Neural cell (in vitro differentiated cells): Measurements from ENCODE around the gene ZNRD2.

Experiments used
- CTCF ChIP-seq: fragments of 450-650 bp; IDR thresholded peaks from 2 replicates; pipeline ENCODE4 v1.5.1; 2014; ENCODE audit warnings: antibody characterized with exemption, mild to moderate bottlenecking, moderate library complexity; ENCODE audit not compliant: poor library complexity, severe bottlenecking
- EP300 ChIP-seq: fragments of 450-650 bp; conservative IDR thresholded peaks from 2 replicates; pipeline ENCODE4 v1.6.1; 2014; ENCODE audit warnings: antibody characterized with exemption, mild to moderate bottlenecking, moderate library complexity; ENCODE audit not compliant: poor library complexity, severe bottlenecking
- EZH2 ChIP-seq: fragments of 200-600, 300-800 bp; shearing (Covaris generic), sonication (generic); IDR thresholded peaks from 2 replicates; pipeline ENCODE4 v1.6.1; 2014; ENCODE audit warnings: antibody characterized with exemption, low read length, borderline replicate concordance, mild to moderate bottlenecking; ENCODE audit not compliant: insufficient read depth, poor library complexity, severe bottlenecking
- RAD21 ChIP-seq: fragments of 450-650 bp; conservative IDR thresholded peaks from 2 replicates; pipeline ENCODE4 v1.6.1; 2014; ENCODE audit warnings: antibody characterized with exemption, mild to moderate bottlenecking, moderate library complexity
- REST ChIP-seq: IDR thresholded peaks from 2 replicates; pipeline ENCODE4 v1.6.1; 2012; ENCODE audit warnings: borderline replicate concordance

GRCh38 chr11:65581928-65582327, 11.7 kb downstream of the ZNRD2 start:
- TF ChIP-seq EP300 (no peak), RAD21 (no peak), EZH2 (no peak), REST (no peak), CTCF (no peak)
